RPMI7951 (cell line): ENCODE measurements around the gene MOV10L1. TPM values are rescaled to one million over a fixed set of nuclear protein-coding genes. Genes with fewer than 3 reads are reported as not detected.
"Not testable (repeated sequence)": the region's sequence is repeated elsewhere in the genome, so short reads cannot be mapped to it uniquely, and the experiment has no call there.

Experiments
- DNase-seq: peaks from one replicate; pipeline ENCODE4 v3.0.0-alpha.2; 2012; ENCODE audit warnings: low read depth
- total RNA-seq: library from RNA; depleted of rRNA; stranded (reverse); fragments of >200 nt; shearing (Covaris generic); gene quantifications from 2 replicates; pipeline ENCODE4 v1.2.3, GENCODE V29; 2014

Gene MOV10L1
- total RNA-seq, 1 experiment from 2014 or later = not detected

GRCh38 chr22:50138041-50138440 lies 48.2 kb downstream of the MOV10L1 start:
- DNase-seq = no peak

DNA sequence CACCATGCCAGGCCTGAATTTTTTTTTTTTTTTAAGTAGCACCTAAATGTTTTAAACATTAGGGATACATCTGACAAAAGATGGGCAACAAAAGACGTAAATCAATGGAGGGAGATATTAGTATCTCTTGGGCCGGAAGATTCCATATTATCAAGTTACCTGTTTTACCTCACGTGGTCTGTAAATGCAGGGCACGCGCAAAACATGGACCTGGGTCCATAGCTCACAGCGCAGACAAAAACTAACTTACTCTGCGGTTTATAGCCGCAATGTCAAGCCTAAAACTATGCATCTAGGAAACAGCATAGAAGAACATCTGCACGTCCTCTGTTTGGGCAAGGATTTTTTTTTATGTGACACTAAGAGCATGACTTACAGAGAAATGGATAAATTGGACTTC lies 49.2 kb downstream of the MOV10L1 start:
- no peak for DNase-seq

- no peak for DNase-seq
These were observed 50.1 kb downstream of the MOV10L1 start for GRCh38 chr22:50139843-50140415.

- no peak for DNase-seq
These were observed 50.8 kb downstream of the MOV10L1 start for GRCh38 chr22:50140615-50141014.

- DNase-seq = no peak
These were observed 51.7 kb downstream of the MOV10L1 start for GRCh38 chr22:50141462-50141861.

GRCh38 chr22:50141891-50142363 lies 52.1 kb downstream of the MOV10L1 start:
- no peak for DNase-seq

- DNase-seq = no peak
These were observed 53.3 kb downstream of the MOV10L1 start for GRCh38 chr22:50143096-50143495.

GRCh38 chr22:50144005-50144614 lies 54.3 kb downstream of the MOV10L1 start:
- no peak for DNase-seq

- no peak for DNase-seq
These were observed 56.1 kb downstream of the MOV10L1 start for GRCh38 chr22:50145721-50146438.

- peak; percentile 54 for DNase-seq
These were observed 56.8 kb downstream of the MOV10L1 start for GRCh38 chr22:50146439-50147238.

DNA sequence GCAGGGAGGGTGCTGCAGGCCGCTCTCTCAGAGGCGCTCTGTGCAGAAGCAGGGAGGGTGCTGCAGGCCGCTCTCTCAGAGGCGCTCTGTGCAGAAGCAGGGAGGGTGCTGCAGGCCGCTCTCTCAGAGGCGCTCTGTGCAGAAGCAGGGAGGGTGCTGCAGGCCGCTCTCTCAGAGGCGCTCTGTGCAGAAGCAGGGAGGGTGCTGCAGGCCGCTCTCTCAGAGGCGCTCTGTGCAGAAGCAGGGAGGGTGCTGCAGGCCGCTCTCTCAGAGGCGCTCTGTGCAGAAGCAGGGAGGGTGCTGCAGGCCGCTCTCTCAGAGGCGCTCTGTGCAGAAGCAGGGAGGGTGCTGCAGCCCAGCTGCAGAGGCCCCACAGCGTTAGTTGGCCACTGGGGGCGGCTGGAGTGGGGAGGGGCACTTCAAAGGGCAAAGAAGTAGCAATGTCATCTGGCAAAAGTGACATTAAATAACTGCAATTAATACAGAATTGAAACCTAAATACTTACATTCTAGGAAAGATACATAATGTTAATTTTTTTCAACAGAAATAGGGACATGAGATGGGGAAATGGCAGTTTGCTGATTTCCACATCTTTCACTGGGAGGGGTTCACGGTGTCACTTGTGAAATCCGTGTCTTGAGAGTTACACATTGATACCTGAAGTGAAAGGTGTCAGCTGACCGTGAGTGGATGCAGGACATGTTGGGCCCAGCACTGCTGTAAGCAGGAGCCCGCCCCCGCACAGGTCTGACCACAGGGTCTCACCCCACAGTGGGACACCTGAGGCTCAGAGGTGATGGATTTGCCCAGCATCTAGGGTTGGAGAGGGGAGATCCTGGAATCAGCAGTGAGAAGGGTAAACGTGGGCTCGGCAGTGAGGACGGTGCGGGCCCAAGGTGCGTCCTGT lies 57.7 kb downstream of the MOV10L1 start:
- DNase-seq = not testable (repeated sequence)

DNA sequence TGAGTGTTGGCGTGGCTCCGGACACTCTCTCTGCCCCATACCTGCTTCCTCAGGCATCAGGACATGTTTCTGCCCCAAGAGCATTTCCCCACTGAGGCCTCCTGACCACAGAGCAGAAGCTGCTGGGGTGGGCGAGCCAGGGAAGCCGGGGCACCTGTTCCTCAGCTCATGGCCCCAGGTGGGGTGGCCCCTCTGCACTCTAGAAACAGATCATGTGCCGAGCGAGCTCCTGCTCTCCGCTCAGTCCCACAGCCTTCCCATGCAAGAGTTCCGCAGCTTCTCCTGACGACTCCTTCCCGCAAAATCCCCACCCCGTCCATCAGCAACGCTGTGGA lies 58.3 kb downstream of the MOV10L1 start:
- DNase-seq = no peak

GRCh38 chr22:50148991-50149721 lies 59.4 kb downstream of the MOV10L1 start:
- peak; percentile 47 for DNase-seq

GRCh38 chr22:50150161-50151129 lies 60.6 kb downstream of the MOV10L1 start:
- peak; percentile 12 for DNase-seq

DNA sequence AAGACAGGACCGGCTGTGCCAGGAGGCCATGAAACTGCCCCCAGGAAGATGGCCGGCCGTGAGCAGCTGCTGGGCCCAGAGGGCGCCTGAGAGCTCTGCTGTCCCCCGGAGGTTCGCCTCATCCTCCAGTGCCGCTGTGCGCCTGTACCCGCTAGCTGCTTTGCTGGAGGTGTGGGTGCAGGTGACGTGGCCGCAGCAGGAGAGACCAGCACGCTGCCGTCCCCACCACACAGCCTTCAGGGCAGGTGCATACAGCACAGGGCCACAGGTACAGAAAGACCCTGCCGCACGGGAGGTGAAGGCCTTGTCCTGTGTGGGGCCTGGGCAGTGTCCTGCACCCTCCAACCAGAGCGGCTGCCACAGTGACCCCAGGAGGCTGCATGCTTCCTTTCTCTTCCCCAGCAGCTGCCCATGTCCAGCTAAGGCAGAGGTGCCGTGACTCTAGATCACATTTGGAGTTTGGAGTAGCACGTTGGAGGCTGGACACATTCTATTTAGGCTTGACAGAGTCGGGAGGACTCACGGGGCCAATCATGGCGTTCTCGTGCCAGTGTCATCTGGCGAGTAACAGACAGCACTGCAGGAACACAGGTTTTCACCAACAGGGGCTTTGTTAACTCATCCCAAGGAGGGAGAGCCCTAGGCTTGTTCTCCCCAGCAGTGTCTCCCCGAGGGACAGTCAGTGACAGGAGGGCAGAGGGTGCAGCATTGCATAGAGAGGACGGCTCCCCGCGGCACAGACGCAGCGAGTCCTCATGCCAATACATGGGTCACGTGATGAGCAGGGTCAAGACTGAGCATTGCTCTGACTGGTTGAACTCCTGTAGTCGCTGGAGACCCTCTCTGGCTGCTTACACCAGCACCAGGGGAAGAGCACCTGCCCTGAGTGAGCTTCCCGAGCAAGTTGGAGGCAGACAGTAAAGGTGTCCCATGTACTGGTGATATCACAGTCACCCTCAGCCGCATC lies 62.0 kb downstream of the MOV10L1 start:
- DNase-seq = no peak

GRCh38 chr22:50153056-50153755 lies 63.4 kb downstream of the MOV10L1 start:
- DNase-seq = no peak

- DNase-seq = no peak
These were observed 63.9 kb downstream of the MOV10L1 start for GRCh38 chr22:50153756-50154140.
